ENCODE results near the gene KRI1.
"Not testable (repeated sequence)": the region's sequence is repeated elsewhere in the genome, so short reads cannot be mapped to it uniquely, and the experiment has no call there.

The KRI1 gene

DNA sequence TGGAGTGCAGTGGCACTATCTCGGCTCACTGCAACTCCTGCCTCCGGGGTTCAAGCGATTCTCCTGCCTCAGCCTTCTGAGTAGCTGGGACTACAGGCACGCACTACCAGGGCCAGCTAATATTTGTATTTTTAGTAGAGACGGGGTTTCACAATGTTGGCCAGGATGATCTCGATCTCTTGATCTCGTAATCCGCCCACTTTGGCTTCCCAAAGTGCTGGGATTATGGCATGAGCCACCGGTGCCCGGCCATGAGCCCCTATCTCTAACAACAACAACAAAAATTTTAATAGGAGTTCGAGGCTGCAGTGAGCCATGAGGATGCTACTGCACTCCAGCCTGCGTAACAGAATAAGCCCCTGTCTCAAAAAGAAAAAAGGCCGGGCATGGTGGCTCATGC, 16.3 kb upstream of the KRI1 start:
- TF ChIP-seq POLR2AphosphoS5 (IDR thresholded peaks at IDR 0.05; ENCODE audit: borderline replicate concordance, low read depth, low read length): no peak
- no peak for TF ChIP-seq FOXP2 (optimal IDR thresholded peaks at IDR 0.05; ENCODE audit: control extremely low read depth, extremely low read length, insufficient read depth)
- no peak for TF ChIP-seq EZH2 (IDR thresholded peaks at IDR 0.05)
- Histone ChIP-seq H3K4me3 (no peak overlapping the region), H3K9ac (ENCODE audit: insufficient read length) (no peak overlapping the region), H3K36me3 (ENCODE audit: insufficient read depth, low read length) (no peaks in the 10 kb centered on the region), H3K27ac (no peak overlapping the region), H3K9me3 (ENCODE audit: low read depth, low read length) (no peaks in the 10 kb centered on the region)
- DNase-seq (ENCODE audit: low read depth, low spot score): no peak

DNA sequence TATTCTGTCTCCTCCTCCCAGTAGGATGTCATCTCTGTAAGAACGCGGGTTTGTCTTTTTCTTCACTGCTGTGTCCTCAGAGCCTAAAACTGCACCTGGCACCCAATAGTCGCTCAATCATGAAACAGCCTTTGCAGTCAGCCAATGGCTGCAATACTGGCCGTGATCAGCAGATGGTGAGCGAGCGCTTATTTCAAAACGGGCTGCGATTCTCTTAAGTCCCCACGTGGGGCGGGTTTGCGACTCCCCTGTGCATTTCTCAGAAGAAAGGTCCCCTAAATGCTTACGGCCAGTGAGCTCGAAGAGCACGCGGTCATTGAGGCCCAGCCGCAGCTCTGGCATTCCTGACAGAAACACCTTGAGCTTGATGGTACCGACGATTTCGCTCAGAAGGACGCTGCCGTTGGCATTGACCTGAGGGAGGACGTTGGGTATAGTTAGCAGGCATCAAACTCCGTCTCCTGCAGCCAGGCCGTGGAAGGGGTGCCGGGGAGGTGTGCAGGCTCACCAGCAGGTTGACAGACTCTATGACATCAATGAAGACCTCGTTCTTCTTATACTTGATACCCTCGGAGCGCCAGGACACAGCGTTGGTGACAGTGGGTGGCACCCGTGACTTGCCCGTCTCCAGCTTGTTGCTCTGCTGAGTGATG, 15.3 kb upstream of the KRI1 start:
- TF ChIP-seq EZH2 (IDR thresholded peaks at IDR 0.05) (no peak), FOXP2 (optimal IDR thresholded peaks at IDR 0.05; ENCODE audit: control extremely low read depth, extremely low read length, insufficient read depth) (peak; percentile 49)
- DNase-seq (ENCODE audit: low read depth, low spot score): peak; percentile 66
- Histone ChIP-seq H3K4me3 (peak overlapping the region; percentile 71), H3K27ac (no peak overlapping the region), H3K9ac (ENCODE audit: insufficient read length) (no peak overlapping the region), H3K9me3 (ENCODE audit: low read depth, low read length) (no peaks in the 10 kb centered on the region), H3K36me3 (ENCODE audit: insufficient read depth, low read length) (no peaks in the 10 kb centered on the region)

- Histone ChIP-seq H3K27ac (no peak overlapping the region), H3K4me3 (no peak overlapping the region), H3K36me3 (ENCODE audit: insufficient read depth, low read length) (no peaks in the 10 kb centered on the region), H3K9me3 (ENCODE audit: low read depth, low read length) (no peaks in the 10 kb centered on the region), H3K9ac (ENCODE audit: insufficient read length) (no peak overlapping the region)
- TF ChIP-seq FOXP2 (optimal IDR thresholded peaks at IDR 0.05; ENCODE audit: control extremely low read depth, extremely low read length, insufficient read depth) (no peak), POLR2AphosphoS5 (IDR thresholded peaks at IDR 0.05; ENCODE audit: borderline replicate concordance, low read depth, low read length) (no peak), EZH2 (IDR thresholded peaks at IDR 0.05) (no peak)
- no peak for DNase-seq (ENCODE audit: low read depth, low spot score)
These were observed 12.1 kb upstream of the KRI1 start for GRCh38 chr19:10577951-10578350.

DNA sequence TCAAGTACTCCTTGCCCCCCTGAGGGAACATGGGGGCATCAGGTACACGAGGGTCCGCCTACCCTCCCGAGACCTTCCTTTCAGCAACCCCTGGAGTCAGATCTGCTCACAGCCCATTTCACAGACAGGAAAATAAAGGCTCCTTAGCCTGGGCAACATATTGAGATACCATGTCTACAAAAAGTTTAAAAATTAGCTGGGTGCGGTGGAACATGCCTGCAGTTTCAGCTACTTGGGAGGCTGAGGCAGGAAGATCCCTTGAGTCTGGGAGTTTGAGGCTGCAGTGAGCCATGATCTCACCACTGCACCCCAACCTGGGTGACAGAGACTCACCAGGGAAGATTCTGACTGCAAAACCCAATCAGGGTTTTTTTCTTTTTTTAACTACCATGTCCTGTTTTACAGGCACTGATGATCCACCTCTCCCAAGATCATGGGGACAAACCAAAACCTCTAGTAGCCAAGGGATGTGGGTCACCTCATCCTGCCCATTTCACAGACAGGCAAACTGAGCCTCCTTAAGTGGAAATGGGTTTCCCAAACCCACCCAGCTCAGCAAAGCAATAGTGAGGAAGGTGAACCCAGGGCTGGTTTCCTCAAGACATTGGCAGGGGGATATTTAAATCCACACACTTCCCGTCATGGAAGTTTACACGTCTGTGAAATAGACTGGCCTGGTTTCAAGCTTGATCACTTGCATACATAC, 9.4 kb upstream of the KRI1 start:
- Histone ChIP-seq H3K9me3 (ENCODE audit: low read depth, low read length) (no peaks in the 10 kb centered on the region), H3K9ac (ENCODE audit: insufficient read length) (no peak overlapping the region), H3K27ac (no peak overlapping the region), H3K4me3 (no peak overlapping the region), H3K36me3 (ENCODE audit: insufficient read depth, low read length) (no peaks in the 10 kb centered on the region)
- no peak for DNase-seq (ENCODE audit: low read depth, low spot score)
- TF ChIP-seq POLR2AphosphoS5 (IDR thresholded peaks at IDR 0.05; ENCODE audit: borderline replicate concordance, low read depth, low read length) (no peak), FOXP2 (optimal IDR thresholded peaks at IDR 0.05; ENCODE audit: control extremely low read depth, extremely low read length, insufficient read depth) (no peak), EZH2 (IDR thresholded peaks at IDR 0.05) (no peak)

GRCh38 chr19:10574462-10574861, 8.7 kb upstream of the KRI1 start:
- H3K36me3 ChIP-seq (ENCODE audit: insufficient read depth, low read length): no peaks in the 10 kb centered on the region
- no peak overlapping the region for H3K9ac ChIP-seq (ENCODE audit: insufficient read length)
- no peaks in the 10 kb centered on the region for H3K9me3 ChIP-seq (ENCODE audit: low read depth, low read length)
- no peak overlapping the region for H3K27ac ChIP-seq
- no peak for DNase-seq (ENCODE audit: low read depth, low spot score)
- TF ChIP-seq POLR2AphosphoS5 (IDR thresholded peaks at IDR 0.05; ENCODE audit: borderline replicate concordance, low read depth, low read length) (no peak), EZH2 (IDR thresholded peaks at IDR 0.05) (no peak), FOXP2 (optimal IDR thresholded peaks at IDR 0.05; ENCODE audit: control extremely low read depth, extremely low read length, insufficient read depth) (no peak)
- no peak overlapping the region for H3K4me3 ChIP-seq

GRCh38 chr19:10573793-10574192, 8.0 kb upstream of the KRI1 start:
- not testable (repeated sequence) for H3K9me3 ChIP-seq (ENCODE audit: low read depth, low read length); H3K36me3 ChIP-seq (ENCODE audit: insufficient read depth, low read length); H3K4me3 ChIP-seq; DNase-seq (ENCODE audit: low read depth, low spot score); H3K27ac ChIP-seq; H3K9ac ChIP-seq (ENCODE audit: insufficient read length)

DNA sequence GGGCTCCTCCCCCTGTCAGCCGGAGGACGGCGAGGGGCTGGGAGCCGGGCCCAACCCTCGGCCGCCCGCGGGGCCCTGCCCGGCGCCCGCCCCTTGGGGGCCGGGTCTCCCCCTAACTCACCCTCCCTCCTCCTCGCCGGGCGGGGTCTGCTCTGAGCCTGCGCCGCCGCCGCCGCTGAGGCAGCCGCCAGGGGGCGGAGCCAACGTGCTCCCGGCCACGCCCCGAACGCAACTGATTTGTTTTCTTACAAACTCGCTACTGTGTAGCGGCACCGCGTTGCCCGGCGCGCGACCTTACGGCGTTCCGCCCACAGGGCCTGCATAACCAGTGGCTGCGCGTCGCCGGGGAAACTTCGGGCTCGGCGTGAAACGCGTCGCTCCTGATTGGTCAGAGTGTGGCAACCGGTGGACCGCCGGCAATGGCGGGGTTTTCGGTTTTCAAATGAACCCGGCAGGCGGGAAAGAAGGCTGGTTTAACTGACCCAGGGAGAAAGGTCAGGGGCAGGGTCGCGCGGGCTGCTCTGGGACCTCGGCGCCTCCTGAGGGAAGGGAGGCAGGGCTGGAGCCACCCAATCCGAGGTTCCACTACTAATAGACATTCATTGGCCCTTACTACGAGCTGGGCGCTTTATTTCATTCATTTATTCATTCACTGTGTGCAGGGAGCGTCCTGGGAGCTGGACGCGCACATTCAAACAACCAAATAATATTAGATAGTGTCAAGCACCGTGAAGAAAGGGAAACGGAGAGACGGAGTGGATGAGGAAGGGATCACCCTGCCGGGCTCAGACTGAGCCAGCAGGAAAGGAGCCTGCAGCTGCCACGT, 3.2 kb upstream of the KRI1 start, which contains the start of gene CDKN2D:
TSS of gene CDKN2D (minus strand) at position 154 of the 826 bp plus-strand sequence. CDS start 326 bp downstream, outside the sequence.
- peak within 1 kb of the TSS; percentile 90 for H3K27ac ChIP-seq
- peak; percentile 97 for DNase-seq (ENCODE audit: low read depth, low spot score)
- no peaks in the 10 kb centered on the region for H3K9me3 ChIP-seq (ENCODE audit: low read depth, low read length)
- H3K36me3 ChIP-seq (ENCODE audit: insufficient read depth, low read length): peaks cover 3% of the 10 kb centered on the region; the same call in 1 of the 2 replicates
- peak within 1 kb of the TSS; percentile 83 for H3K9ac ChIP-seq (ENCODE audit: insufficient read length)
- H3K4me3 ChIP-seq: peak within 1 kb of the TSS; percentile 98
- peak; percentile 92 for TF ChIP-seq FOXP2 (optimal IDR thresholded peaks at IDR 0.05; ENCODE audit: control extremely low read depth, extremely low read length, insufficient read depth)
- TF ChIP-seq EZH2 (IDR thresholded peaks at IDR 0.05): no peak
- peak; percentile 64; the same call in 1 of the 2 replicates for TF ChIP-seq POLR2AphosphoS5 (IDR thresholded peaks at IDR 0.05; ENCODE audit: borderline replicate concordance, low read depth, low read length)

DNA sequence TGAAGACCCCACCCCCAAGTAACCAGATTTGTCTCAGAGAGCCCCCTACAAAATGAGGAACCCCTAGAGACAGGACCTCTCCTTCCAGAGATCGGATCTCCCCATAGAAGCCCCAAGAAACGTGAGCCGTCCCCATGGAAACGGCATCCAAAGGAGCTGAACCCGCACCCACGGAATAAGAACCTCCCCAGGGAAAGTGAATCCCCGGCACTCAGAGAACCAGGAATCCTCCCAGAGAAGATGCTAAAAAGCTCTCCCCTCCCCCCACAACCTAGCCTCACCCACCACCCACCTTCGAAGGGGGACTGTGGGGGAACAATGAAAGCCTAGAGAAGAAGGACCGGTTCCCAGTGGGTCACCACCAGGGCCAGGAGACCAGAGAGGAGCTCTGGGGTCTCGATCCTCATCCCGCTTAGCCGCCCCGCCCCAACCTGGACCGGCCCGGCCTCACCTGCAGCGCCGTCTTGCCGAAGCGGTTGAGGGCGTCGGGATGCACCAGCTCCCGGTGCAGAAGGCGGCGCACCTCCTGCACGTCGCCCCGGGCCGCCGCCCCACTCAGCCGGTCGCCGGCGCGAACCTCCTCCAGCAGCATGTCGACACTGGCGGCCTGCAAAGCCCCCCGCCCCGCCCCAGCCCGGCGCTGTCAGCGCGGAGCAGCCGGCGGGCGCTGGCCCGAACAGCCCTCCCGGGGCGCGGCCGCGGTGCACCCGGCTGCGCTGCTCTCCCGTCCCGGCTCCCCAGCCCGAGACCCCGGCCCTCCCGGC, 2.4 kb upstream of the KRI1 start:
- peak overlapping the region; percentile 98 for H3K4me3 ChIP-seq
- no peak overlapping the region for H3K9ac ChIP-seq (ENCODE audit: insufficient read length)
- TF ChIP-seq EZH2 (IDR thresholded peaks at IDR 0.05) (no peak), POLR2AphosphoS5 (IDR thresholded peaks at IDR 0.05; ENCODE audit: borderline replicate concordance, low read depth, low read length) (no peak)
- no peaks in the 10 kb centered on the region for H3K9me3 ChIP-seq (ENCODE audit: low read depth, low read length)
- H3K36me3 ChIP-seq (ENCODE audit: insufficient read depth, low read length): peaks cover 3% of the 10 kb centered on the region; the same call in 1 of the 2 replicates
- no peak for DNase-seq (ENCODE audit: low read depth, low spot score)
- H3K27ac ChIP-seq: no peak overlapping the region

All from SK-N-MC (cell line).